GM19043 (cell line): ENCODE measurements around the gene PCYT2.

Experiments
- ATAC-seq: cut with Tn5 transposase; IDR thresholded peaks from one replicate; pipeline ENCODE4 v1.9.1; 2021; ENCODE audit warnings: low read depth; ENCODE audit not compliant: unreplicated experiment

PCYT2 gene

DNA sequence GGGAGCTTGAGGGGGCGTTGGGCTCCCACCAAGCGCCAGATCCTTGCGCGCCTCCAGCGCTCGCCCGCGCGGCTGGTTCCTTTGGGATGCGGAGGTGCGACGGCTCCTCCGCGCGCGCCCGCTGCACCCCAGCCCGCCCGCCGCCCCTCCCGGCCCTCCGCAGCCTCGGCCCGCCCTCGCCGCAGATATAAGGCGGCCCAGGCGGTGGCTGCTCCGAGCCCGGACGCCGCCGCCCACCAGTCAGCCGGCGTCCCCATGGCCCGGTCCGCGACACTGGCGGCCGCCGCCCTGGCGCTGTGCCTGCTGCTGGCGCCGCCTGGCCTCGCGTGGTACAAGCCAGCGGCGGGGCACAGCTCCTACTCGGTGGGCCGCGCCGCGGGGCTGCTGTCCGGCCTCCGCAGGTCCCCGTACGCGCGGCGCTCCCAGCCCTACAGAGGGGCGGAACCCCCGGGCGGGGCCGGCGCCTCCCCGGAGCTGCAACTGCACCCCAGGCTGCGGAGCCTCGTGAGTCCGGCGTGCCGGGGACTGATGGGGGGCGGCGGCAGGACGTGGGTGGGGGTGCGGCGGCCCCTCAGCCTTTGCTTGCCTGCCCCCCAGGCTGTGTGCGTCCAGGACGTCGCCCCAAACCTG is 9.1 kb downstream of the PCYT2 start, which contains the start of gene NPB:
NPB (plus strand) TSS at position 216 of the 630 bp plus-strand sequence; CDS start at position 256, 40 bp downstream.
- no peak for ATAC-seq

- no peak for ATAC-seq
These were observed 9.8 kb downstream of the PCYT2 start for GRCh38 chr17:81901167-81902022.

DNA sequence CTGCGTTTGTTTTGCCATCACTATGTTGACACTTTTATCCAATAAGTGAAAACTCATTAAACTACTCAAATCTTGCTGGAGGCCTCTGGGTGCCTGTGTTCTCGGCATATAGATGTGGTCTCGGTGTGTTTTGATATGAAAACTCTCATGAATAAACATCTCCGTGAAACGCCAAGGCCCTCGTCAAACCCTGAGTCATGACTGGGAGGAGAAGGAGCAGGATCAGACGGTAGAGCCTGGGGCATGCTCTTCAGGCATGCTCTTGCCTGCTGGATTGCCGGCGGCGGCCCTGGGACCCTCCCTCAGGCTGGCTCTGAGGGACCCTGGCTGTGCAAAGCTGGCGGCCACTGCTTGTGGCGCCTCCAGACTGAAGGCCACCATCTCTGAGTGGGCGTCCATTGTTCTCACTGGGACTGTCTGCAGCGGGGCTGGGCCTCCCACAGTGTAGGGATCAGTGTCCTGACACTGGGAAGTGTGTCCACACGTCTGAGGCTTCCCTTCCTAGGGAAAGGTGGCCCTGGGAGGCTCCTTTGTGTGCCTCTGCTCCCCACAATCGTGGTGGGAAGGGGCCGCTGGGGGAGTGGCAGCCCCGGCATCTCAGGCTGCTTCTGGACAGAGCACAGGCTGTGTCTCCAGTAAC is 10.9 kb downstream of the PCYT2 start:
- ATAC-seq, result no peak

GRCh38 chr17:81899514-81900166 is 11.6 kb downstream of the PCYT2 start:
- ATAC-seq, result no peak

GRCh38 chr17:81898885-81899284 is 12.3 kb downstream of the PCYT2 start:
- ATAC-seq, result no peak

- ATAC-seq, result no peak
These were observed 13.0 kb downstream of the PCYT2 start for GRCh38 chr17:81898029-81898866.

- ATAC-seq, result no peak
These were observed 15.8 kb downstream of the PCYT2 start for GRCh38 chr17:81895400-81895799.

DNA sequence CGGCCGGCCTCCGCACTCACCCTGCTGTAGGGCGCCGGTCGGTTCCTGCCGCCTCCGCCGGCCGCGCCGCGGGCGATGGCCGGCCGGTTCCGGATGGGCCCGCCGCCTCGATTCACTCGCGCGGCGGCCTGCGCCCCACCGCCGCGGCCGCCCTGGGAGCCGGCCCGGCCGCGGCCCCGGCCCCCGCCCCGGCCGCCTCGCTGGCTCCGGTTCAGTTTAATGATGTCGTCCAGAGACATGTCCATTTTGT is 20.0 kb downstream of the PCYT2 start:
- peak; percentile 2 for ATAC-seq

DNA sequence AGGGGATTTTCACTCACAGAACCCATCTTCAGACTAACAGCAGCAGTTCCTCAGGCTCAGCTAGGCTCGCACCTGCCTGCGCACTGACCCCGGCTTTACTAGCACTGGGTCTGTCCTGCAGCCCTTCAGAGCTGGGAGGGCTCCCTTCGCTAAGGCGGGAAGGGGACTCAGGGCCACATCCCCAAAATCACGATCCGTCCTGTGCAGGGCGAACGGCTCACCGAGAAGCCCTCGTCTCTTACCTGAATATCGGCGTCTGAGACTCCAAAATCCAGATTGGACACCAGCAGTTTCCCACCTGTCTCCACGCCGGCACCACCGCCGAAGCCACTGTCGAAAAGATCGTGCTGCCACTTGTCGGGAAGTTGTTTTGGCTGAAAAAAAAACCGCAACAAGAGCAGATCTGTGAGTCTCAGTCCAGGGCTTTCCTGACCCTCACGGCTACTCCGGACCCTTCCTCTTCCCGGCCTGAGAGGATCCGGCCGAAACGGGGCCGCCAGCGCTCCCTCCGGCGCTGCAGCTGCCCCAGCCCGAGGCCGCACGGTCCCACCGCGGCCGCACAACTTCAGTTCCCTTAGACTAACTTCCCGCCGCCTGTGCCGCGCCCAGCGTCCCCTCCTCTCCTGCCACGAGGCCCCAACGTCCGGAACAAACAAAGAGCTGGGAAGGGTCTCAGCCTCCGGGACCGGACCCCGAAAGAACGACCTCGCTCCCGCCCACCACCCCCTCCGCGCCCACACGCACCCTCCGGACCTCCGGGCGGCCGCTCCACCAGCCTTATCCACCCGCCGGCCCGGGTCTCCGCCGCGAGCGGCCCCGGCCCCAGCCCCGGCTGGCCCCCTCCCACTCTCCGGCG is 20.5 kb downstream of the PCYT2 start:
- no peak for ATAC-seq

GRCh38 chr17:81889602-81890001 is 21.6 kb downstream of the PCYT2 start:
- ATAC-seq, result no peak

DNA sequence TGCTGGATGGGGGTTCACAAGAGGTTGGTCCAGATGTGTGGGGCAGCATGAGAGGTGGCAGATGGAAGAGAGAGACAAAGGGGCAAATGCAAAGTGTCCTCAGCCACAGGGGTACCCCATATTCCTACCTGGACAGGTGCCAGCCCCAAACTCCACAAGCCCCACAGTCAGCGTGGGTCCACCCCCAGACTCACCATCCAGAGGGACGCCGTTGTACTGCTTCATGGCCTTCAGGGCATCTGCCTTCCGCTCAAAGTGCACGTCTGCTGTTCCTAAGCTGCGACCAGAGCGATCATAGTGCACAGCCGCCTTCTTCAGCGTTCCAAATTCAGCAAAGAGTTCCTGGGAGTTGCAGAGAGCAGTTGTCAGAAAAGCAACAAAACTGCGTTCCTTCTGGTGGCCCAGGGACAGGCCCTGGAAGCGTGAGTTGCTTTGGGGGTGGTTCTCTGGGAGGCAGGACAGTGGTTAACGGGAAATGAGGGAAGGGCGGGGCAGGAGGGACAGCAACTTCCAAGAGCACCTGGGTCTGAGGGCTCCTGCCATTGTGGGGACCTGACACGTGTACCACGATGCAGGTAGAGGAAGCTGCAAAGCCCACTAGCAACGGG is 22.1 kb downstream of the PCYT2 start:
- ATAC-seq, result no peak

GRCh38 chr17:81888105-81888987 is 22.9 kb downstream of the PCYT2 start:
- no peak for ATAC-seq

- no peak for ATAC-seq
These were observed 25.2 kb downstream of the PCYT2 start for GRCh38 chr17:81885869-81886548.

GRCh38 chr17:81885454-81885853 is 25.7 kb downstream of the PCYT2 start:
- ATAC-seq, result no peak

GRCh38 chr17:81884968-81885367 is 26.2 kb downstream of the PCYT2 start:
- ATAC-seq, result no peak

DNA sequence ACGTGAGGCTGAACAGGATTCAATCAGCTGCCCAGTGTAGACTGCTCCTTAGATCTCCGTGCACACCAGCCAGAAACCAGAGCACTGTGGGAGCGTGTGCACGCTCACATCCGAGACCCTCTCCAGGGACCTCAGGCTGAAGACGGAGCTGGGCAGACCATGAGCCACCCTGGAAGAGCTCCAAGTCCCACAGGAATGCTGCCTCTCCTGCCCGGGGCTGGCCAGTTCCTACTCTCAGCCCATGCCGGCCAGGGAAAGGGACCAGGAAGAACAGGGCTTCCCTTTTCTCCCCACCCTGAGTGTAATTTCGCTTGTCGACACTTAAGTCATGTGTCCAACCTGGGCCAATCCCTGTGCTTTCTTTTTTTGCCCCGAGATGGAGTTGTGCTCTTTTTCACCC is 26.7 kb downstream of the PCYT2 start:
- no peak for ATAC-seq

DNA sequence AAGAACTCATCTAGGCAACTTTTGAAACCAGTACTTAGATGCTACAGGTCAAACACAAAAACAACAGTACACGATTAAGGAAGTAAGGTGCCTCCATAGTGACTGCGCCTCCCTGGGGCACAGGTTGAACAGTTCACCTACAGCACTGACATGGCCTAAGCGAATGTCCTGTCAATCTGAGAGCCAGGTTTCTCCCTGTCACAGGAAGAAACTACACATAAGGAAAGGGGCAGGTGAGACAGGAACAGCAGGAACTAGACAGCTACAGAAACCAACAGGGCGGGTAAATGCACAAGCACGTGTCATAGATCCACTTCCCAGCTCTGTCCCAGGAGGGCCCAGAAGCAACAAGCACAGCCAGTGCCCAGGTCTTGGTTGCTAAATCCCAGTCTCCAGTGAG is 32.1 kb downstream of the PCYT2 start:
- ATAC-seq, result no peak

- no peak for ATAC-seq
These were observed 32.9 kb downstream of the PCYT2 start for GRCh38 chr17:81878294-81878693.
